ENCODE results near the gene ARMH3. TPM values are rescaled to one million over a fixed set of nuclear protein-coding genes. Genes with fewer than 3 reads are reported as not detected.
A peak's percentile ranks its signal among the peaks of the same experiment; 100 is the strongest.

Gene ARMH3
- total and polyA plus RNA-seq, 4 donors = 14.7 to 23.7 (median 20.6) TPM

DNA sequence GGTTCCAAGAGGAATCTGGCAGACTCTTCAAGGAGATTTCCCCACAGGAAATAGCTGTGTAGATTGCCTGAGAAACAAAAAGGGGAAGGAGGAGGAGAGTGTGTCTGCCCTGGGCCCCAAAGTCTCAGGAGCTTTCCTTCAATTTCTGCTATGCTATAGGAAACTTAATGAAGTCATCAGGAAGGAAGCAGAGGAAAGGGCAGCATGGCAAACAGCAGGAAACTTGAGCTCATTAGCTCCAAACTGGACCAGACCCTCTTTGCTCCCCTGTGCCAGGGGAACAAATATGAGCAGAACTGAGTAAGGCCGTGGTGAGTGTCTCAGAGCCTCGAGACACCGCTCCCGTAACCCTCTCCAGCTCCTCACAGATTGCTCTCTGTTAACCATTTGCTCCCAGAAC is 207.6 kb downstream of the ARMH3 start:
- 18 to 33% methylated on average over 4 of the region's 4 CpGs for WGBS, 2 donors
- TF ChIP-seq, protein P1, sequence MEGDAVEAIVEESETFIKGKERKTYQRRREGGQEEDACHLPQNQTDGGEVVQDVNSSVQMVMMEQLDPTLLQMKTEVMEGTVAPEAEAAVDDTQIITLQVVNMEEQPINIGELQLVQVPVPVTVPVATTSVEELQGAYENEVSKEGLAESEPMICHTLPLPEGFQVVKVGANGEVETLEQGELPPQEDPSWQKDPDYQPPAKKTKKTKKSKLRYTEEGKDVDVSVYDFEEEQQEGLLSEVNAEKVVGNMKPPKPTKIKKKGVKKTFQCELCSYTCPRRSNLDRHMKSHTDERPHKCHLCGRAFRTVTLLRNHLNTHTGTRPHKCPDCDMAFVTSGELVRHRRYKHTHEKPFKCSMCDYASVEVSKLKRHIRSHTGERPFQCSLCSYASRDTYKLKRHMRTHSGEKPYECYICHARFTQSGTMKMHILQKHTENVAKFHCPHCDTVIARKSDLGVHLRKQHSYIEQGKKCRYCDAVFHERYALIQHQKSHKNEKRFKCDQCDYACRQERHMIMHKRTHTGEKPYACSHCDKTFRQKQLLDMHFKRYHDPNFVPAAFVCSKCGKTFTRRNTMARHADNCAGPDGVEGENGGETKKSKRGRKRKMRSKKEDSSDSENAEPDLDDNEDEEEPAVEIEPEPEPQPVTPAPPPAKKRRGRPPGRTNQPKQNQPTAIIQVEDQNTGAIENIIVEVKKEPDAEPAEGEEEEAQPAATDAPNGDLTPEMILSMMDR (IDR thresholded peaks at IDR 0.05; ENCODE audit: control extremely low read depth, extremely low read depth) = no peak

DNA sequence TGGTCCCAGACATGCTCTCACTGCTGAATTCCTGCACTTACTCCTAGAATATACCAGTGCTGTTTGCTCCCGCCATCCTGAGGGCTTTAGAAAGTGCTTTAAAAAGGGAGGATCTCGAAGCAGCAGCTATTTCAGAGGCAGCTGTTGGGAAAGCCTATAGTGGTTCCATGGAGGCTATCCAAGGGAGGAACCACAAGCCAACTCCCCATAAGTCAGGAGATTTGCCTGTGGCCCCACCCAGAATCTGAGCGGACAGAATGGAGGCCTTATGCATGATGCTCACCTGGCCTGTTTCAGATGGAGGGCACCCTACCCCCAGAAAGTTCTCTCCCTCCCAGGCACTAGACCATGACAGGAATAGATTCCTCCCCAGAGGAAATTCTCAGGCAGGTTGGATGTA is 210.1 kb downstream of the ARMH3 start:
- H3K4me3 ChIP-seq = no peak overlapping the region
- peaks cover 0 to 2% (median 0%) of the 10 kb centered on the region in 4 donors for H3K9me3 ChIP-seq (ENCODE audit: control insufficient read depth in 4 of 4, insufficient read depth in 3 of 4, low read length in 3 of 4)
- H3K9ac ChIP-seq (ENCODE audit: insufficient read depth in 1 of 2, low read length in 2 of 2) = no peak overlapping the region
- ATAC-seq (ENCODE audit: insufficient read depth, low FRiP score) = no peak
- peaks cover 0 to 15% (median 2%) of the 10 kb centered on the region in 4 donors for H3K36me3 ChIP-seq (ENCODE audit: control insufficient read depth in 4 of 4, insufficient read depth in 4 of 4, low read length in 4 of 4)
- TF ChIP-seq, protein P1 (IDR thresholded peaks at IDR 0.05; ENCODE audit: control extremely low read depth, extremely low read depth) = no peak
- 92 to 96% methylated on average over 3 of the region's 3 CpGs for WGBS, 2 donors
- H3K27ac ChIP-seq (ENCODE audit: low read depth in 1 of 2, low read length in 1 of 2) = no peak overlapping the region
- peaks cover 0 to 17% (median 3%) of the 10 kb centered on the region in 5 donors for H3K4me1 ChIP-seq (ENCODE audit: control insufficient read depth in 5 of 5, insufficient read depth in 5 of 5, low read length in 5 of 5)
- H3K27me3 ChIP-seq (ENCODE audit: control insufficient read depth in 3 of 3, insufficient read depth in 3 of 3, low read length in 2 of 3) = peaks cover 0 to 2% (median 0%) of the 10 kb centered on the region in 3 donors
- no peak for DNase-seq

More for the DNA sequence above, 207.6 kb downstream of the ARMH3 start:
- Histone ChIP-seq H3K27me3 (ENCODE audit: control insufficient read depth in 3 of 3, insufficient read depth in 3 of 3, low read length in 2 of 3) (no peaks in the 10 kb centered on the region), H3K27ac (ENCODE audit: low read depth in 1 of 2, low read length in 1 of 2) (peak overlapping the region in 1 of 2 donors; percentile 75), H3K36me3 (ENCODE audit: control insufficient read depth in 4 of 4, insufficient read depth in 4 of 4, low read length in 4 of 4) (peaks cover 0 to 15% (median 2%) of the 10 kb centered on the region in 4 donors), H3K9ac (ENCODE audit: insufficient read depth in 1 of 2, low read length in 2 of 2) (no peak overlapping the region), H3K4me3 (no peak overlapping the region), H3K4me1 (ENCODE audit: control insufficient read depth in 5 of 5, insufficient read depth in 5 of 5, low read length in 5 of 5) (peaks cover 0 to 15% (median 5%) of the 10 kb centered on the region in 5 donors), H3K9me3 (ENCODE audit: control insufficient read depth in 4 of 4, insufficient read depth in 3 of 4, low read length in 3 of 4) (peaks cover 0 to 2% (median 0%) of the 10 kb centered on the region in 4 donors)
- peak in 1 of 3 donors; percentile 20 for DNase-seq
- ATAC-seq (ENCODE audit: insufficient read depth, low FRiP score) = peak; percentile 6

DNA sequence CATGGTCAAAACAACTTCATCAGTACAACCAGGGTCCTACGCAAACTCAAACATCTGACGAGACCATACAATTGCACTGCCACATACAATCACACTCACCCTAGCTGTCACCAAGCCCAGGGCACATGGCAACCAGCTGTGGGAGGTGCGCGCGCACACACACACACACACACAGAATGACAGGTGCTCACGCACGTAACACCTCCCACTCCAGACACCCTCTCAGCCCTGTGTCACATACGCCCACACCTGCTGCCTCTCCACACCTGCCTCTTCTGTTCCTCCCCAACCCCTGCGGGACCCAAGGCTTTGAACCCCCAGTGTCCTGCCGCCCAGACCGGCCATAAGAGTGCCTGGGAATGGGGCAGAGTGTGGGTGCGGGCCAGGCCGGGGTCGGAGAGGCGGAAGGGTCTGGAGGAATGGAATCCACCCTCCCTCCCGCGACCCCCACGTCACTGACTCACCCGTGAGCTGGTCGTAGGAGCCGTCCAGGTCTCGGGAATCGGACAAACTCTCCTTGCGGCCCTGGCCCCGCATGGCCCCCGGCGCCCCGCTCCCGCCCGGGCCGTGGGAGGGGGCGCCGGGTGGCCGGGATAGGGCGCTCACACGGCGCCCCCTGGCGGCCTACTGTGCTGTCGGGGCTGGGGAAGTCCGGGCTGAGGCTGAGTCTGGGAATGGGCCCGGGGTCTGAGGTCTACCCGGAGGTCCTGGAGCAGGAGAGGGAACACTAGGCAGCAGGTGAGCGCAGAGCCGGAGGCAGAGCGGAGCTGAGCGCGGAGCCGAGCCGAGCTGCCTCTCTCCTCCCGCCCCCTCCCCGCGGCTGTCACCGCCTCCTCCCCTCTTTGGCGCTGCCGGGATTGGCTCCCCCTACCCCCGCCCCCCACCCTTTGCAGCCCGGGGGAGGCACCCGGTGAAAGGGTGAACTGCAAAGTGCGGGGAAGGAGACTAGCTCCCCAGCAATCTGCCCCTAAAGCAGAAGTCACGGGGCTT is 212.6 kb downstream of the ARMH3 start, which contains the start of gene KCNIP2:
TSS of gene KCNIP2 (minus strand) at position 769 of the 990 bp plus-strand sequence. CDS start at position 537, 232 bp downstream.
- peaks cover 0 to 10% (median 2%) of the 10 kb centered on the region in 4 donors for H3K36me3 ChIP-seq (ENCODE audit: control insufficient read depth in 4 of 4, insufficient read depth in 4 of 4, low read length in 4 of 4)
- H3K27ac ChIP-seq (ENCODE audit: low read depth in 1 of 2, low read length in 1 of 2) = peak within 1 kb of the TSS in 1 of 2 donors; percentile 74
- peaks cover 0 to 2% (median 0%) of the 10 kb centered on the region in 3 donors for H3K27me3 ChIP-seq (ENCODE audit: control insufficient read depth in 3 of 3, insufficient read depth in 3 of 3, low read length in 2 of 3)
- TF ChIP-seq, protein P1 (IDR thresholded peaks at IDR 0.05; ENCODE audit: control extremely low read depth, extremely low read depth) = no peak
- no peak within 1 kb of the TSS for H3K4me3 ChIP-seq
- peaks cover 0 to 14% (median 6%) of the 10 kb centered on the region in 5 donors for H3K4me1 ChIP-seq (ENCODE audit: control insufficient read depth in 5 of 5, insufficient read depth in 5 of 5, low read length in 5 of 5)
- H3K9me3 ChIP-seq (ENCODE audit: control insufficient read depth in 4 of 4, insufficient read depth in 3 of 4, low read length in 3 of 4) = no peaks in the 10 kb centered on the region
- ATAC-seq (ENCODE audit: insufficient read depth, low FRiP score) = no peak
- H3K9ac ChIP-seq (ENCODE audit: insufficient read depth in 1 of 2, low read length in 2 of 2) = no peak within 1 kb of the TSS
- no peak for DNase-seq
- WGBS, 2 donors = 35 to 38% methylated on average over 44 to 60 of the region's 60 CpGs

Data from lung (tissue), 12 donors.